Measurements from ENCODE around the gene STX8. TPM values are rescaled to one million over a fixed set of nuclear protein-coding genes. Genes with fewer than 3 reads are reported as not detected.
"Not testable (repeated sequence)": the region's sequence is repeated elsewhere in the genome, so short reads cannot be mapped to it uniquely, and the experiment has no call there.

Gene STX8
- total and polyA plus RNA-seq, 8 donors = 21.6 to 559 (median 75.0) TPM

DNA sequence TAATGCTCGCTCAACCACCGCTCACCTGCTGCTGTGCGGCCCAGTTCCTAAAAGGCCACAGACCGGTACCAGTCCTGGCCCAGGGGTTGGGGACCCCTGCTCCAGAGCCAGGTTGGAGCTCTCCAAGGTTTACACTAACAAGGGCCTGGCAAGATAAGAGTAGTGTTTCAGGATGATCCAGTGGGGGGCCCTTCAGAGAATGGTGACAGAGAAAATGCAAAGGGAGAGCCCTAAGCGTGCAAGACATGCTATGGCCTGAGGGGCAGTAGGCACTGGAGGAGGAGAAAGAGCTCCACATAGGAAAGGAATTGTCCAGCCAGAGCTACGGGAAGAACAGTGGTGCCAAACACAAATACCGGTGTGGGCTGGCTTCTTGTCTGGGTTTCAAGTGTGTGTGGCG is 233.4 kb downstream of the STX8 start:
- intact Hi-C loops (cut with DNase I; ENCODE audit: low total_unique reads) = no loop called here
- no peaks in the 10 kb centered on the region for H3K9me3 ChIP-seq
- H3K36me3 ChIP-seq = no peaks in the 10 kb centered on the region
- DNase-seq = no peak
- no peak overlapping the region for H3K4me3 ChIP-seq
- no peak overlapping the region for H3K27ac ChIP-seq
- 92 to 98% (median 94%) methylated on average over 8 of the region's 8 CpGs for WGBS, 5 donors
- no peak for TF ChIP-seq EP300 (IDR thresholded peaks at IDR 0.05)
- H3K27me3 ChIP-seq = no peaks in the 10 kb centered on the region
- H3K4me1 ChIP-seq = peaks cover 0 to 9% (median 0%) of the 10 kb centered on the region in 4 donors

- no peak overlapping the region for H3K4me3 ChIP-seq
- H3K27ac ChIP-seq = no peak overlapping the region
- H3K9me3 ChIP-seq = peaks cover 2 to 12% (median 4%) of the 10 kb centered on the region in 4 donors
- H3K27me3 ChIP-seq = no peaks in the 10 kb centered on the region
- TF ChIP-seq POLR2AphosphoS5 (IDR thresholded peaks at IDR 0.05) (no peak), EP300 (IDR thresholded peaks at IDR 0.05) (no peak), CTCF (IDR thresholded peaks at IDR 0.05) (no peak), POLR2A (IDR thresholded peaks at IDR 0.05) (no peak)
- 60 to 71% (median 62%) methylated on average over 7 of the region's 7 CpGs for WGBS, 5 donors
- H3K4me1 ChIP-seq = peaks cover 0 to 9% (median 0%) of the 10 kb centered on the region in 4 donors
- H3K36me3 ChIP-seq = no peaks in the 10 kb centered on the region
- peak in 1 of 2 donors; percentile 55 for DNase-seq
- intact Hi-C loops (cut with DNase I; ENCODE audit: low total_unique reads) = no loop called here
Observed at GRCh38 chr17:9339958-9340357, 235.7 kb downstream of the STX8 start.

DNA sequence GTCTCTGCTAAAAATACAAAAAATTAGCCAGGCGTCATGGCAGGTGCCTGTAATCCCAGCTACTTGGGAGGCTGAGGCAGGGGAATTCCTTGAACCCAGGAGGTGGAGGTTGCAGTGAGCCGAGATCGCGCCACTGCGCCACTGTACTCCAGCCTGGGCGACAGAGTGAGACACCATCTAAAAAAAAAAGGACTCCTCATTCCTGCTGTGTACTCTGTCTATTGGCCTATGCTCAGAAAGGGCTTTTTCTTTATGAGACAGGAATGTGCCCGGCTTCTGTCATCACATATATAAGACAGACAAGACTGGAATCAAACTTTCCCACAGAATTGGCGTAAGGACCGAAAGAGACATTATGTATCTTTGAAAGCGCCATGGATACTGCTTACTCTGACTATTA is 236.1 kb downstream of the STX8 start:
- H3K27ac ChIP-seq; DNase-seq; H3K4me3 ChIP-seq; H3K4me1 ChIP-seq; intact Hi-C loops (cut with DNase I; ENCODE audit: low total_unique reads); H3K27me3 ChIP-seq; H3K36me3 ChIP-seq: not testable (repeated sequence)
- 84 to 97% (median 88%) methylated on average over 9 to 10 of the region's 10 CpGs for WGBS, 5 donors
- H3K9me3 ChIP-seq = peaks cover 7 to 17% (median 9%) of the 10 kb centered on the region in 4 donors

- Histone ChIP-seq H3K36me3 (no peaks in the 10 kb centered on the region), H3K9me3 (peaks cover 7 to 20% (median 15%) of the 10 kb centered on the region in 4 donors), H3K27me3 (no peaks in the 10 kb centered on the region), H3K4me1 (no peaks in the 10 kb centered on the region), H3K4me3 (no peak overlapping the region), H3K27ac (no peak overlapping the region)
- DNase-seq = no peak
- no peak for TF ChIP-seq POLR2A (IDR thresholded peaks at IDR 0.05)
- TF ChIP-seq POLR2AphosphoS5 (IDR thresholded peaks at IDR 0.05) = no peak
- TF ChIP-seq EP300 (IDR thresholded peaks at IDR 0.05) = no peak
- TF ChIP-seq CTCF (IDR thresholded peaks at IDR 0.05) = no peak
- intact Hi-C loops (cut with DNase I; ENCODE audit: low total_unique reads) = no loop called here
- WGBS, 5 donors = 78 to 86% (median 85%) methylated on average over 2 of the region's 2 CpGs
Observed at GRCh38 chr17:9336817-9337216, 238.8 kb downstream of the STX8 start.

DNA sequence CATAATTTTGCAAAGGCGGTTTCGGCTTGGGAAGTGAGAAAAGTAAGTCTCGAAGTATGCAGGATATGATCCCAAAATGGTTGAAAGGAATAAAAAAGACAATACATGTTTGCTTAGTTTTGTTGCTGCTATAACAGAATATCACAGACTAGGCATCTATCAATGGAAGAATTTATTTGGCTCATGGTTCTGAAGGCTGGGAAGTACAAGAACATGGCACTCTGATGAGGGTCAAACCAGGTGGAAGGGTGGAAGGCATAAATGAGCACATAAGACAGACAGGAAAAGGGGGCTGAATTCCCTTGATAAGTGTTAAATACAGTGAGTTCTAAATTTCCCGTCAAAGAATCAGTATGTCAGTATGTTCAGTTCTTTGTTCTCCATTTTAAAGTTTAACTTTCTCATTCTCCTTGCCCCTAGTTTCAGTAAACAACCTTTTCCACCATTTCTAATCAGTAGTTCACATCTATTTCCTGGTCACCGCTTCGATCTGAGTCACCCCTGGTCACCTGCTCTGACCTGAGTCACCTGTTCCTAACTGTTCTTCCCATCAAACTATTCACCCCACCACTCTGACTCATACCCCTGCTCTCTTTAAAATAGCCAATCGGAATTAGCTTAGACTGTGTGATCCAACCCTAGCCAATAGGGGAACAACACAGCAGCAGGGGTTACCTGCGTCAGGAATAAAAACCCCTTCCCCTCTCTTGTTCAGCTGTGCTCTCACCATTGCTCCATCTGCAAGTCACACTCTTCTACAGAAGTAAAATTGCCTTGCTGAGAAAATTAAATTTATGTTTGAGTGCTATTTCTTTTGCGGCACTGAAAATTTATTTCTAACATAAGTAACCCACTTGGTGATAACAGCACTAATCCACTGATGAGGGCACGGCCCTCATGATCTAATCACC is 240.8 kb downstream of the STX8 start:
- Histone ChIP-seq H3K27ac (no peak overlapping the region), H3K4me3 (no peak overlapping the region), H3K36me3 (no peaks in the 10 kb centered on the region), H3K9me3 (peaks cover 7 to 20% (median 15%) of the 10 kb centered on the region in 4 donors), H3K4me1 (peaks cover 0 to 6% (median 0%) of the 10 kb centered on the region in 4 donors), H3K27me3 (no peaks in the 10 kb centered on the region)
- DNase-seq = no peak
- intact Hi-C loops (cut with DNase I; ENCODE audit: low total_unique reads) = no loop called here
- TF ChIP-seq EP300 (IDR thresholded peaks at IDR 0.05) (no peak), POLR2AphosphoS5 (IDR thresholded peaks at IDR 0.05) (no peak), CTCF (IDR thresholded peaks at IDR 0.05) (no peak), POLR2A (IDR thresholded peaks at IDR 0.05) (no peak)
- 78 to 90% (median 81%) methylated on average over 10 of the region's 10 CpGs for WGBS, 5 donors

Data from stomach (tissue), 9 donors.